Measurements from ENCODE around the gene ADD3.
"Not testable (repeated sequence)": the region's sequence is repeated elsewhere in the genome, so short reads cannot be mapped to it uniquely, and the experiment has no call there.

Gene ADD3

DNA sequence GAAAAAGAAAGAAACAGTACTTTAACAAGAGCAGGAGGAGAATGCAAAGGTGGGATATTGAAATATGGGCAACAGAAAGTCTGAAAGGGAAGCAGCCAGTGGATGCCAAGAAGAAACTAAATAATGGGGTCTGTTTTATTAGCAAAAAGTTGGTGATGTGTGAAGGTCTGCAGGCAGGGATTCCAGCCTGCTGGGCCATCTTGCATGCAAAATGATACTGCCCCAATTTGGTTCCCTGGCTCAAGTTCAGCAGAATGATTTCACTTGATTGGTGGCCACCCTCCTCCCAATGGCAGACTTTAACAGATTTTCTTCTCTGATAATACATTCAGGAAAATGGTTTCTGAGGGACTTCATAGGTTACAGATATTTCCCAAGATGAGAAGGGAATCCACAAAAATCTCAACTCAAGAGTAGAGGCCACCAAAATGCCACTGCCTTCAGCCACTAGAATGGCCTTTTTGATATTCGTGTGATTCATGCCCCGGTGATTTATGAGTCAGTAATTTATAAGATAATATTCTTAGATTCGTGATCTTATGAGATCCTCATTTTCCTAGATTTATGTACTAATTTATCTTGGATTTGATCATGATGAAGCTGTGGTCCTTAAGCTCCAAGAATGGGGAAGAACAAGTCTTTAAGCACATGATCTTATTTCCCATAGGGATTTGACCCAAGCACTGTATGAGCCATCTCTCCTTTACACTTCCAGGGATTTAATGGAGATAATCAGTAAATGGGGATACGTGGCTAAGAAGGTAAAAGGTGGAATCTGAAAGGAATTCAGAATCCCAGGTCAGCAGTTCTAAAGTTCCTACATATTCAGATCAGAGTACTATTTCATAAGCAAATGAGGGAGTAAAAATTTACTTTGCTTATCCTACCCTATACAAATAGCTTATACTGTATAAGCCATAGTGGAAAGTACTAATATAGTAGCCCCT, 32.3 kb upstream of the ADD3 start:
- no peak for DNase-seq (ENCODE audit: low spot score)

DNA sequence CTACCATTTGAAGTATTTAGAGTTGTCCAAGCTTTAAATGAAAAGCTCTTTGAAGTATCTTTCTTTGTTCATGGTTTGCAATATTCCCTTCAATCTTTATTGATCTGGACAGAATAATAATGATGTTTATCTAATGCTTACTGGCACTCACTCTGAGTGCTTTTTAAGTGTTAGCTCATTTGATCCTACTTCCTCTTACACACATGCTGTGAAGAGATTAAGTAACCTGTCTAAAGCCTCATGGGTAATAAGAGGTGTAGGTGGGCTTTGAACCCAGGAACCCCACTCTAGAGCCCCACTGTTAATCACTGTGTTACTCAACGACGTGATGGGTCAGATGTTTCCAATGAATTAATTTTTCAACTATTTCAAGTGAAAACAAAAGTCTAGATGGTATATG, 31.1 kb upstream of the ADD3 start:
- no peak for DNase-seq (ENCODE audit: low spot score)

DNA sequence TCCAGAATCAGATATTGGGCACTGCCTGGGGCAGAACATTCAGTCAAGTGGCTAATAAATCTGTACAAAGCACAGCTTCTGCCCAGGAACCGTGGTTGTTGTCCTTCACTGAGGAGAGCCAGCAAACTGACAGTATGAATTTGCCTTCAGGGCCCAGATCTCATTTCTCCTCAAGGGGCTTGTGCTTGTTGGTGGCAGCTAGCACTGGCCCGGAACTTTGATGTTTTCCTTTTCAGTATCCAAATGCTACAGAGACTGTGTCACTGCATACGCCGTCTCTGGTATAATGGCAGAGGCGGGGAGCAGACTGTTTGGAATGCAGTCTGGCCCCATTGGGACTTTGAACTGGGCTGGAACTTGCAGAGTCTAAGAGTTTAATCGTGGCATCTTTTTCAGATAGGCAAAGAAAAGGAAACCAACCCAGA, 30.4 kb upstream of the ADD3 start:
- DNase-seq (ENCODE audit: low spot score), result no peak

DNA sequence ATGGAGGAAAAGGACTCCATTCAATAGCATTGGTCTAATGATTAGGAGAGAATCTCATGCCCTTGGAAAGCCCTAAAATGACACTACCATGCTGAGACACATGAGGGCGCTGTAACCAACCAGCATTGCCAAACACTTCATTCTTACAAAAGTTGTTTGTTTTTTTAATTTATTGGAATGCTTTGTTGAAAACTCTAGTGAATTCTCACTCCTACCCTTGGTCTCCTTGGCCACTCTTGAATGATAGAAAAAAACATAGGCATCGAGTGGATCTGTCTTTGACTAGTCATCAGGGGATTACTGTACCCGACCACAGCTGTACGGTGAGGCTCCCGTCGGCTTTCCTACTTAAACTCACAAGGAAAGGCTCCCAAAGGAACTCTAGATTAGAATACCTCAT, 29.3 kb upstream of the ADD3 start:
- DNase-seq (ENCODE audit: low spot score), result peak; percentile 58

DNA sequence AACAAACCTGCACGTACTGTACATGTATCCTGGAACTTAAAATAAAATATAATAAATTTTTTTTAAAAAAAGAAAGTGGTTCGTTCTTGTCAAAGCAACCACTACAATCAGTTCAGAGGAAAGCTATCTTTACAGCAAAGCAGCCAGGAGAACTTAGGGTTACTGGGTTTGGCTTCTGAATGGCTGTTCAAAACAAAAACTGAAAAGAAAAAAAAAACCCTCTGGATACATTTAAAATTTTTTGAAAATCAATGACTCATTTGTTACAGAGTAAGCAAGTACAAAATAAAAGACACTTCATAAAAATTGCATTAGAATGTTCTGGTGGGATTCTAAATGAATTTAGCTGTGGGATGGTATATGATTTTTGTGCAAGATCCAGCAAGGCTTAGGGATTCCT, 28.6 kb upstream of the ADD3 start:
- DNase-seq (ENCODE audit: low spot score), result no peak

DNA sequence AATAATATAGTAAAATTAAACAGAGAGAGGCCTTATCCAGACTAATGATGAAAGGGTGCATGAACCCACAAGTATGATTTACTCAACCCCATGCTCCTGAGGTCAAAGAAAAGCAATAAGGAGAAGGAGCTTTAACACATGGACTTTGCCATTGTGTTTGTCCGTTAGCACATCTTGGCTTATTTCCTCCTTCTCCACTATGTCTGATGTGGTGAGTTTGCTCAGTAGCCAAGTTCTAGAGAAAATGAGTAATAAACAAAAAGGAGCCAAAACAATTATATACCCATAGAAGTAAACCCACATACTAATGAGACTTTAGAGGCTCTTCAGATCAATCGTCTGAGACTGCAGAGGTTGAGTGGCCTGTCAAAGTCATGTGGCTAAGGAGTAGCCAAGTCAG, 26.1 kb upstream of the ADD3 start:
- DNase-seq (ENCODE audit: low spot score), result no peak

DNA sequence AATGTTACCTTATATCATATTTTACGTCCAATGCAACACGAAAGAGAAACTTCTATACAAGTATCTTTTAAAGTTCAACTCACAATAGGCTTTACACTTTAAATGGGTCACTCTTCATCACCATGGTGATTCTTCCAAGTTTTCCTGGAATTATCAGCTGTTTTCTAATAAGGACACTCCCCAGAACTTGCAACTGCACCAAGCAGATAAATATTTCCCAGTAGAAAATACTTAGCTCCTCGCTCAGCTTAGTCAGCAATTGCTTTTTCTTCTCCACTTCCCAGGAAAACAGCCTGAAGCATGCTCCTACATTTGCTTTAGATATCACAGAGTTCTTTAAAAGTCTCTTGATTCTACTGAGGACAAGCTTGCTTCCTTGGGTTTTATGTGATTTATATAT, 25.7 kb upstream of the ADD3 start:
- no peak for DNase-seq (ENCODE audit: low spot score)

DNA sequence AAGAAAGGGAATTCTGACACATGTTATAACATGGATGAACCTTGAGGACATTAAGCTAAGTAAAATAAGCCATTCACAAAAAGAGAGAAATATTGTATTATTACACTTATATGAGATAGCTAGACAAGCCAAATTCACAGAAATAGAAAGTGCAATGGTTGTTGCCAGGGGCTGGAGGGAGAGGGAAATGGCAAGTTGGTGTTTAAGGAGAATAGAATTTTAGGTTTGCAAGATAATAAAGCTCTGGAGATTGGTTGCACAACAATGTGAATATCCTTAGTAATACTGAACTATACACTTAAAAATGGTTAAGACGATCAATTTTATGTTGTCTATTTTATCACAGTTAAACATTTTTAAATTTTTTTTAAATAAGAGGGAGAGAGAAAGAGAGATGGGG, 25.0 kb upstream of the ADD3 start:
- no peak for DNase-seq (ENCODE audit: low spot score)

DNA sequence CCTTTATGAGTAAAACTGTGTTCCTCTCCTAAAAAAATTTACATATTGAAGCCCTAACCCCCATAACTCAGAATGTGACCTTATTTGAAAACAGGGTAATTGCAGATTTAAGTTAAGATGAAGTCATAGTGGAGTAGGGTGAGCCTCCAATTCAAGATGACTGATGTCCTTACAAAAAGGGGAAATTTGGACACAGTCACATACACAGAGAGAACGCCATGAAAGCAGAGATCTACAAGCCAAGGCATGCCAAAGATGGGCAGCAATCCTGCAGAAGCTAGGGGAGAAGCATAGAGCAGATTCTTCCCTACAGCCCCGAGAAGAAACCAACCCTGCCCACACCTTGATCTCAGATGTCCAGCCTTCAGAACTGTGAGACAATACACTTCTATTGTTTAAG, 23.8 kb upstream of the ADD3 start:
- DNase-seq (ENCODE audit: low spot score), result no peak

DNA sequence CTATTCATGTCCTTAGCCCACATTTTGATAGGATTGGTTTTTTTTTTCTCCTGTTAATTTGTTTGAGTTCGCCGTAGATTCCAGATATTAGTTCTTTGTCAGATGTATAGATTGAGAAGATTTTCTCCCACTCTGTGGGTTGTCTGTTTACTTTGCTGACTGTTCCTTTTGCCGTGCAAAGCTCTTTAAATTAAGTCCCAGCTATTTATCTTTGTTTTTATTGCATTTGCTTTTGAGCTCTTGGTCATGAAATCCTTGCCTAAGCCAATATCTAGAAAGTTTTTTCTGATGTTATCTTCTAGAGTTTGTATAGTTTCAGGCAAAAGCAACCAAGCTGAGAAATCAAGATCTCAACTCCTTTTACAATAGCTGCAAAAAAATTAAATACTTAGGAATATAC, 22.0 kb upstream of the ADD3 start:
- DNase-seq (ENCODE audit: low spot score), result not testable (repeated sequence)

DNA sequence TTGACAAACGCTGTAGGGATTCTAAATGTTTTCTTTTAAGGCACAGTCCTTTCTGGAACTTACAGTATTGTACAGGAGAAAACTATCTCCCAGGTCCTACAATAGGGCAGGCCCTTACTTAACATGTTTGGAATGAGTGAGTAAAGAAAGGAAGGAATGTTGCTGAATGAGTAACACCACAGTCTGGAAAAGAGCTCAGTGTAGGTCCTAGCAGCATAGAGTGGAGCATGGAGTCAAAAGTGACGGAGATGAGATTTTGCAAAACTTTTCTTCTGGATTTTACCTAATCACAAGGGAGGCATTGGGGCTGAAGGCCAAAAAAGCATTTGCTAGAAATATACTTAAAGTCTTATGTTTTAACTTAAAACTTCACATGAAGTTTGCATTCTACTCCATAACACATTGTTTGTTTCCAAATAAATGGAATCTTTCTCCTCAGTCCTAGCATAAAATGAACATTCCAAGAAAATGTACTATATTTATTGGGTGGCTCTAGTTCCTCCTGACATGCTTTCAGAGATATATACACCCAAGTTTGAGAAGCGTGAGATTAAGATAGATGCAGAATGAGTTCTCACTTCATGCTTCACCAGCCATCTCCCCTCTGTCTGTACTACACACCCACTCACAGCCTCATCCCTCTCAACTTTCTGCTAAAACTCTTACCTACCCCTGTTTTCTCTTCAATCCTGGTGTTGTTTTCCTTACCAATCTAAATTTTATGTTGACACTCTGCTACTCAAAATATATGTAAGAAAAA, 20.2 kb upstream of the ADD3 start:
- DNase-seq (ENCODE audit: low spot score), result no peak

DNA sequence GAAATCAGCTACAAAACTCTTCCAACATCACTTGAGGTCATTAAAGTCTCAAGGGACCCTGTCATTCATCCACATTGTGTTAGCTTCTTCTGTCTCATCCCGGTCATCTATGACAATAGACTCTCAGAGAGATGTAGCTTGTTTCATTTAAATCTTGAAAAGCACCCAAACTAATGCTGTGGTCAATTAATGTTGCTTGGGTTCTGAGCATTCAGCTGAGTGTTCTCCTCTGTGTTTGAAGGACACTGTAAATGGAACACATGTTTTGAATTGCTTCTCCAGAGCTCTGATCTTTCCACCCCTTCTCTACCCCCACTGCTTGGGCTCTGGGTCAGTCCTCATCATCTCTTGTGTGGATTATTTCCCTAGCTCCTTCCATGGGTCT, 19.6 kb upstream of the ADD3 start:
- DNase-seq (ENCODE audit: low spot score), result no peak

DNA sequence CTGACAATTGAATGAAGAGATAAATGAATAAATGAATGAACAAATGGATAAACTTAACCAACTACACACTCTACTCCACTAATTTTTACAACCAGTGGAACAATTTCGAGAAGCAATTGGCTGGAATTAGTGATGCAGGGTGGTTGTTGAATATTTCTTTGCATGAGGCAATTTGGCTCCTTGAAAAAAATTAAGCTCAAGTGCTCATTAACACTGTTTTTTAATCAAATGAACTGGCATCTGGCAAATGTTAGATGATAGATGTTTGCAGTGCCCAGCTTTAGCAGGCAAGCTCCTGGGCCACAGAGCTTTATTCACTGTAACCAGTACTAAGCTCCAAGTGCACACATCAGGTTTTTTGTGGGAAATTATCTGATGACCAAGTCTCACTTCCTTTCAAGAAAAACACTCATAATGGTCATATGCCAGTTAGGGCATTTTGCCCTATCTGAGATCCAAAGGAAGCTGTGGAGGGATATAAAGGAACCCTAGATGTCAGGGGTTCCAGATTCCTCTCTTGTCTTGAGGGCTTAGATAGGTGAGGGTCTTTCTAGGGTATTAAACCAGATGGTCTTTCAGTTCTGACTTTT, 16.4 kb upstream of the ADD3 start:
- no peak for DNase-seq (ENCODE audit: low spot score)

DNA sequence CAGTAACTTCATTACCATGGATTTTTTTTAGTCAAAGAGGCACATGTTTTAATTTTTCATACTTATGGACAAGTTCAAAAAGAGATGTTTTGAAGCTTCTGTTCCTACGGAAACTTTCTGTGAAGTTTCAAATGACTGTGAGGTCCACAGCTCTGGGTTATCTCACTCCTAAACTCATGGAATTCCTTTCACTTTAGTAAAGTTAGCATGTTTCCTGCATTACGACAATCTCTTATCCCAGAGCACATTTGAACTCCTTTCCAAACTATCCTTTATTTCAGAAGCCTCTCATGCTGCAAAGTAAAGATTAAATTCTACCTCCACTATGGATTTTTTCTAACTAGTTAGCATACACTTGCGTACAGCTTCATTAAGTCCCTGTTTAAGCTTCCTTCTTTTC, 15.3 kb upstream of the ADD3 start:
- no peak for DNase-seq (ENCODE audit: low spot score)

DNA sequence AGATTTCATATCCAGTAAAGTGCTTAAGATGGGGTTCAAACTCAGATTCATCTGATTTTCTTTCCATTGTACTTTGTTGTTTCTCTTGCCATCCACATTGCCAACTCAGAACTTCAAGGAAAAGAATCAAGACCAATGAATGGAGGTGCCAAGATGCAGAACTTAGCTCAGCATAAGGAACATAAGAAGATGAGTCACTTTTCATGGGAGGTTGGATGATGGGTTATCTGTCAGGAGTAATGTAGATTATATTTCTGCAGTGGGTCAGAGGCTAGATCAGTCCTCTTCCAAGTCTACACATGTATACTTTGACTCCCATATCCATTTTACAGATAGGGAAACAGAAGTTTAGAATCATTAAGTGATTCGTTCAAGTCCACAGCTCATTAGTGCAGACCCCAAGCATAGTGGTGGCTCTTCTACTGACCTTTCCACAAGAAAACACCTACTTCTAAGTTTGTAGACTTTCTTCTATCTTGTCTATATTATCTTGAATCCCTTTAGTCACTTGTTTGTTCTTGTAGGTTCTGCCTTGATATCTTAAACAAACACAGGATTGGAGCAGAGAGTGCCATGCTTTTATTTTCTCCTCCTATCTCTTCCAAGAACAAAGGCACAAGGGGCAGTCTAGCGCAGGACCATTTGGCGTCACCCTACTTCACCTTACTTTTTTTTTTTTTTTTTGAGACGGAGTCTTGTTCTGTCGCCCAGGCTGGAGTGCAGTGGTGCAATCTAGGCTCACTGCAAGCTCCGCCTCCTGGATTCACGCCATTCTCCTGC, 14.0 kb upstream of the ADD3 start:
- no peak for DNase-seq (ENCODE audit: low spot score)

DNA sequence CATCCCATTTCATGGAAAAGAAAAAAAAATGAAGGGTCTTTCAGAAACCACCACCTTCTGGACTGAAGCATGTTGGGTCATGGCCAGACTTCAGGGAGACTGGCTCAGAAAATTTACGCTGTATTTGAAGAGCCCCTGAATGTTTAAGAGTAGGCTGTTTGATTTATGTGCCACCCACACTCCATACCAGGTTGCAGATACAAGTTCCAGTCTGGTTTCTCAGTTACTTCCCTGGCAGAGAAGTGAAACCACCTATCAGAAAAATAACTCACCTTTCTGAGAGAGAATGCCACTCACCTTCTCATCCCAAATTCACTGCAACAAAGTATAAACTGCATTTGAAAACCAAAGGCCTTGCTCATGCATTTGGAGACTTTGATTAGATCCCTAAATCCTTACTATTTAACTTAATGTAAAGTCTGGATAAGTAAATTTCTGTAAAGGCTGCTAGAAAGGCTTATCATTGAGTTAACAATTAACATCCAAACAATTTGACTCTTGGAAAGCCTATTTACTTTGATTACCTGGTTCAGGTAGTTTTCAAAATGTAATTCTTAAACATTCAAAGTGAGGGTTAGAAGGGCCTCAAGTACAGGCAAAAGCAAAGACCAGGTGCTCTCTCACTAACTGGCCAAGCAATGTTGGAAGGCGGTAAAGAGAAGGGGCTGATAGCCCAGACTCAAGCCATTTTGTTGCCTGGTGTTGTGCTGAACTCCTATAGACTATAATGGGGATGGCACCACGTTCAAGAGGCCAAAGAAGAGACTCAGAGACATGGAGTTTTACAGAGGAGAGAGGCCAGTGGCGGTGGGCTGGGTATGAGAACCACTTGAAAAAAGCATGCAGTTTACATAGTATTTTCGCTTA, 12.8 kb upstream of the ADD3 start:
- DNase-seq (ENCODE audit: low spot score), result no peak

DNA sequence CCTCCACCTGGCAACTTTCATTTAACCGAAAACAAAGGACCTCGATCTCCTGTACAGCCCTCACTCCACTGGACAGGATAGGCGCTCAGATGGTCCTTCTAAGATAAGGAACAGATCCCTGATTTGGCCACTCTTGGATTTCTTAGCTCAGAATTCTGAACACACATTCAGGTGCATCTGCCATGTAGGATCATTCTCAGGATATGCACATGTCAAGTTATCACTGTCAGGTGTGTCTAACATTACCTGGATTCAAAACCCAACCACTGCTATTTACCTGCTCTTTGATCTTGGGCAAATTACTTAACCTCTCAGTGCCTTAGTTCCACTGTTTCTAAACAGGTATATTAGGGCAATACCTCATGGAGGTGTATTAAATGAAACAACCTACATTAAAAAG, 12.2 kb upstream of the ADD3 start:
- no peak for DNase-seq (ENCODE audit: low spot score)

DNA sequence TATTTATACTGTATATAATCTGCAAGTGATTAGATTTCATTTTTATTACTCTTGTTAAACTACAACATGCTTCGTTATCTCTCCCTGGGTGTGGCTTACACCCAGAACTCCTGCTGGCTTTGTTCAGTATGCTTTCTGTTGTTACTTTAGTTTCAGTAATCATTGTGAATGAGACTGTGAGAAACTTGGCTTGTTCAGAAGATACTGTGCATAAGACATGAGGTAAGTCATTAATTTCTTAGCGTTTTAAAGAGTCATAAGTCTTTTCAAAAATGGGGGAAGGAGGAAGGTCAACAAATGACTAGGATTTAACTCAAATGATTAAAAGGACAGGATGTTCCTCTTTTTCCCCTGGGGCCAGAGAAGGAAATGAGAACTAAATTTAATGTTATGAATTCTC, 11.6 kb upstream of the ADD3 start:
- DNase-seq (ENCODE audit: low spot score), result no peak

DNA sequence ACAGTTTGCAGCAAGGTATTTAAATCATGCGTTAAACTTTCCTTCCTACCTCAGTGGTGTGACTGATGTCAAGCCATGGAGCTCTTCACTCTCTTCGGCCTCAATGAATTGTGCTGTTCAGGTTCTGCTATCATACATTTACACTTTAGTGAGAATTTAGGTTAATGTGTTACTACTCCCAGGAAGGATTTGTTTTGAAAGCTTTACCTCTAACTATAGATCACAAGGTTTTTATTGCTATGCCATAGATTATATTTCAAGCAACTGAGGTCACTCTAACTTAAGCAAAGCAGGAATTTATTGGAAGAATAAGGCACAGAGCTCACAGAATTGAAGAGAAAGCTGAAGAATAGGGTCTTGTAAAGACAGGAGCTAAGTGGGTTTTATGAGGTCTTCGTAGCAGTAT, 11.0 kb upstream of the ADD3 start:
- DNase-seq (ENCODE audit: low spot score), result no peak

DNA sequence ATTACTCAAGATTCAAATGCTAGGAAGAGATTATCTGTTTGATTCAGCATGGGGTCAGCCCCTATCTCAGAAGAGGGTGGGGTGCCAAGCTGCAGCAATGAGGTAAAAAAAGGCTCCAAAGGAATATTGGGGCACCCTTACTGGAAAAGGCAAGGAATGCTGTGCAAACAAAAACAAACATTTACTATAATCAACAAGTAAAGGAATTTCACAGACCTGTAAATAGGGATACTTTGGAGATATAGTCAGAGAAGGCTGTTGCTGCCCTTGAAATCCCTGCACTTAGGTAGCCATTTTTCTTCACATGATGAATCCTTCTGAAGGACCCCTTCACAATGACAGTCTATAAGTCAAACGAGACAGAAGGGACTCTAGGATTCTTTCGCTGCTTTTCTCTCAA, 10.6 kb upstream of the ADD3 start:
- no peak for DNase-seq (ENCODE audit: low spot score)

DNA sequence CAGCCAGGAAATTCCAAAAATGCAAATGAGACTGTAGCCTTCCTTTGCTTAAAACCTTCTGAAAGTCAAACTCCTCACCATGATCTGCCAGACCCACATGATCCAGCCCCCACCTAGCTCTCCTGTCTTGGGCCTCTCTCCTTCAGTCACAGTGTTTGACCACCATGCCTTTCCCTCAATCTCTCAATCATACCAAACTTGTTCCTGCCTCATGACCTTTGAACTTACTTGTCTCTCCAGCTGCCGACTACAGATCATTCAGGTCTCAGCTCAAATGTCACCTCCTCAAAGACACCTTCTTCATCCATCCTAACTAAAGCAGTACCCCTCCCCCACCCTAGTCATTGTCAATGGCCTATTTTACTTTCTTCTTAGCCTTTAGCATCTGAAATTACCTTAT, 9.3 kb upstream of the ADD3 start:
- no peak for DNase-seq (ENCODE audit: low spot score)
